Testis (tissue), 5 donors: ENCODE results near the gene PRPF4. TPM values are rescaled to one million over a fixed set of nuclear protein-coding genes. Genes with fewer than 3 reads are reported as not detected.
"Not testable (repeated sequence)": the region's sequence is repeated elsewhere in the genome, so short reads cannot be mapped to it uniquely, and the experiment has no call there.

Experiments
- DNase-seq: peaks from one replicate; pipeline ENCODE4 v3.0.0-alpha.2; 2019
- H3K27ac ChIP-seq, 2 donors: fragments of 200-600 bp; sonication (generic); one replicate each; pipeline ENCODE4 v1.5.1; 2019
- H3K27me3 ChIP-seq: fragments of 200-600 bp; sonication (generic); one replicate; pipeline ENCODE4 v1.5.1; 2019
- H3K36me3 ChIP-seq: fragments of 200-600 bp; sonication (generic); one replicate; pipeline ENCODE4 v1.5.1; 2017; ENCODE audit warnings: low read depth; ENCODE audit errors: missing control alignments
- H3K4me1 ChIP-seq: fragments of 200-600 bp; sonication (generic); one replicate; pipeline ENCODE4 v1.5.1; 2019
- H3K4me3 ChIP-seq, 2 donors: fragments of 200-600 bp; sonication (generic); one replicate each; pipeline ENCODE4 v1.5.1; 2017 to 2019
- H3K9me3 ChIP-seq: fragments of 200-600 bp; sonication (generic); one replicate; pipeline ENCODE4 v1.5.1; 2017
- CTCF ChIP-seq, 3 experiments: fragments of 450-650 bp in 2 of 3; fragments of 200-600 bp in 1 of 3; sonication (generic) in 1 of 3; IDR thresholded peaks; one replicate each; pipeline ENCODE4 v1.5.1; 2016 to 2019; ENCODE audit warnings: antibody characterized with exemption in 3 of 3, mild to moderate bottlenecking in 2 of 3, moderate library complexity in 1 of 3
- POLR2A ChIP-seq: fragments of 450-650 bp; IDR thresholded peaks from one replicate; pipeline ENCODE4 v1.6.1; 2017; ENCODE audit warnings: antibody characterized with exemption, mild to moderate bottlenecking, moderate library complexity
- WGBS, 2 donors: methylation state at CpG; one replicate each; pipeline ENCODE4 v1.1.5; 2018; 5-methylcytosine and 5-hydroxymethylcytosine counted together
- intact Hi-C: fragments of 100-400 bp; cut with DNase I; formaldehyde crosslinking; loops from one replicate; pipeline ENCODE4 v1.15.1; 2023; ENCODE audit warnings: low total_unique reads
- long read RNA-seq, 2 donors: transcript quantifications; one replicate each; lab custom pipeline, GENCODE V29; 2026
- polyA plus RNA-seq: library from polyadenylated mRNA; stranded (reverse); fragments of 350-450 nt; fragmentation: Illumina TruSeq; extraction: RNeasy Lipid Tissue Mini Kit (QIAGEN cat#74804); gene quantifications from one replicate; pipeline ENCODE4 v1.2.3, GENCODE V29; 2014; ENCODE audit warnings: low read depth, low replicate concordance; ENCODE audit not compliant: insufficient read depth
- total RNA-seq, 2 donors: library from RNA; depleted of rRNA; stranded (reverse); fragments of >200 nt; gene quantifications; one replicate each; pipeline ENCODE4 v1.2.3, GENCODE V29; 2016

The PRPF4 gene
- total RNA-seq (10 to 100 TPM; 29.9 to 30.3 TPM), polyA plus RNA-seq (27.3 TPM)
- long read RNA-seq, donor 1, transcript PRPF4-202 (14 exons, 3,212 nt) = major isoform, 7 of 19 reads
- long read RNA-seq, donor 1, partial matches to known transcripts = 10 of 19 reads
- long read RNA-seq, donor 1, other reads (novel, unspliced or antisense) = 0 of 19 reads
- long read RNA-seq, donor 2, partial matches to known transcripts = 0 of 5 reads
- long read RNA-seq, donor 2, other reads (novel, unspliced or antisense) = 0 of 5 reads

DNA sequence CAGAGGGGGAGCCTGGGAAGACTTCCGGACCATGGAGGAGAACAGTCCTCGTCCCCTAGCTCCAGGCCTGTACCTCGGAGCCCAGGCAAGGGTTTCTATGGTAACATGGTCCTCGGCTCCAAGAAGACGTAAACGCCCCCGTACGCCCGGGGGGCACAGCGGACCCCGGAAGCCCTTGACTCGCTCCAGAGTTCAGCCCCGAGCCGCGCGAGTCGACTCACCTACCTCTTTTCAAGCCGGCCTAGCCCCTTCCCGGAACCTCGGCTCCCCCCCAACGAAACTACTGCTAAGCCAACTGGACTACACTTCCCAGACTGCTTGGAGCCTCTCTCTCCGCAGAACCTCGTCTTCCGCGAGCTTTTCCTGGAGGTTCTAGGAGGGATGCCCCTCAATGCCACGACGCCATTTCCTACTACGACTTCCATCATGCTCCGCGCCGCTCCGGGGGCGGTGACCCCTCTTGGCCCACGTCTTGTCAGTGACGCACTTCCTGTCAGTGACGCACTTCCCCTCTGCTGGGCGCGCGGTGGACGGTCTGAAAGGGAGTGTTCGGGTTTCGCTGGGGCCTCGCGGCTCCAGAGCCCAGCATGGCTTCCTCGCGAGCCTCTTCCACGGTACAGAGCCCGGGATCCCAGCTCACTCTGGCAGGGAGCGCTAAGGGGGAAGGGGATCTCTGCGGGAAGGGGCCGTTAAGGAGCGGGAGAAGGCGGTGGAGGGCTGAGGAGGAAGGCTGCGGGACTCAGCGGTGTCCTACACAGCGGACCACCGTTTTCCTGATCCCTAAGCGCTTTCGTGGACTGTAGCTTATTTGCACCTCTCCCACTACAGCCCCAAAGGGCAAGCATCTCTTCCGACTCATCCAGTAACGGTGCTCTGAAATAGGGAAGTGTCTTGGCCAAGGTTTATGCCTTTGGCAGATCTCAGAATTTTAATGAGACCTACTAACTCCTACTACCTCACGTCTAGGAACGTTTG, at the start of gene PRPF4, which contains the start of gene CDC26:
Gene PRPF4, plus strand, starts transcription at position 502 of the 975 bp plus-strand sequence. Its CDS starts 86 bp downstream, at position 588.
Gene CDC26, minus strand, starts transcription at position 416 of the 975 bp plus-strand sequence. CDS start 3,065 bp downstream, outside the sequence.
- Histone ChIP-seq H3K9me3 (no peaks in the 10 kb centered on the region), H3K27me3 (no peaks in the 10 kb centered on the region), H3K27ac (peak within 1 kb of the TSS; percentile 90 to 94), H3K4me3 (peak within 1 kb of the TSS; percentile 82 to 84), H3K36me3 (peaks cover 4% of the 10 kb centered on the region), H3K4me1 (peaks cover 5% of the 10 kb centered on the region)
- intact Hi-C loops = no loop called here
- TF ChIP-seq POLR2A = peak; percentile 70
- TF ChIP-seq CTCF (IDR thresholded peaks at IDR 0.05) = no peak
- peak; percentile 98 for DNase-seq
- WGBS, 2 donors = 0% methylated on average over 52 to 63 of the region's 63 CpGs

GRCh38 chr9:113227436-113227835, 48.0 kb upstream of the PRPF4 start:
- TF ChIP-seq CTCF (IDR thresholded peaks at IDR 0.05) (no peak), POLR2A (no peak)
- DNase-seq = no peak
- no peaks in the 10 kb centered on the region for H3K36me3 ChIP-seq
- no peaks in the 10 kb centered on the region for H3K9me3 ChIP-seq
- no peak overlapping the region for H3K27ac ChIP-seq
- H3K27me3 ChIP-seq = no peaks in the 10 kb centered on the region
- no peak overlapping the region for H3K4me3 ChIP-seq
- intact Hi-C loops = no loop called here
- peaks cover 3% of the 10 kb centered on the region for H3K4me1 ChIP-seq
- 0 to 44% methylated on average over 1 of the region's 1 CpG for WGBS, 2 donors

DNA sequence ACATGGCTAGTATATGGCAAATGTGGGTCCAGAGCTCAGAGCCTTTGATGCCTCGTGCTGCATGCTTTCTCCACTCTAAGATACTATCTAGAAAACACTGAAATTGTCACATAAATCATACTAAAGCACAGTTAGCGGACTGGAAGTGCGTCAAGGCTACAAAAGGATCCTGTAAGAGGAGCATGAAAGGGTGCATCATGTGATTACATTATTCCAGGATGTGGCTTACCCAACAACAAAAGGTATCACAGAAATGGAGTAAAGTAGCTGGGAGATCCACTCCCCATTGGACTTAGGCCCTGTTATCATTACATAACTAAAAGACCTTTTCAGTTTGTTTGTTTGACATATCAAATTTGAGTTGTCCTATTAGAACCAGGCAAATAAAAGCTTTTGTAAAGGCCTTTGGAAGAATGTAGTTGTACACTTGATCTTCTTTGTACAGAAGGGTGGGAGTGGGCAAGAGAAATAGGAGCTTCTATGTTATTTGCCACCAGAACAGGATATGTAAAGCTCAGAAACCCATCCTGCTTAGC, 47.3 kb upstream of the PRPF4 start:
- TF ChIP-seq POLR2A (no peak), CTCF (IDR thresholded peaks at IDR 0.05) (no peak)
- H3K27ac ChIP-seq = no peak overlapping the region
- H3K27me3 ChIP-seq = no peaks in the 10 kb centered on the region
- intact Hi-C loops = no loop called here
- no peak overlapping the region for H3K4me3 ChIP-seq
- H3K9me3 ChIP-seq = no peaks in the 10 kb centered on the region
- DNase-seq = no peak
- H3K4me1 ChIP-seq = no peaks in the 10 kb centered on the region
- WGBS, 2 donors = 68 to 81% methylated on average over 3 of the region's 3 CpGs
- H3K36me3 ChIP-seq = no peaks in the 10 kb centered on the region

- H3K27ac ChIP-seq = no peak overlapping the region
- intact Hi-C loops = no loop called here
- no peaks in the 10 kb centered on the region for H3K27me3 ChIP-seq
- H3K4me1 ChIP-seq = no peaks in the 10 kb centered on the region
- 92 to 96% methylated on average over 2 of the region's 2 CpGs for WGBS, 2 donors
- no peak overlapping the region for H3K4me3 ChIP-seq
- TF ChIP-seq POLR2A (no peak), CTCF (IDR thresholded peaks at IDR 0.05) (no peak)
- H3K9me3 ChIP-seq = no peaks in the 10 kb centered on the region
- DNase-seq = no peak
- no peaks in the 10 kb centered on the region for H3K36me3 ChIP-seq
These were observed 43.8 kb upstream of the PRPF4 start for GRCh38 chr9:113231701-113232100.

GRCh38 chr9:113235701-113236255, 39.7 kb upstream of the PRPF4 start:
- H3K36me3 ChIP-seq, H3K9me3 ChIP-seq, intact Hi-C loops, H3K4me1 ChIP-seq, H3K27ac ChIP-seq, H3K27me3 ChIP-seq, DNase-seq, H3K4me3 ChIP-seq: not testable (repeated sequence)
- 80 to 85% methylated on average over 10 of the region's 10 CpGs for WGBS, 2 donors
